Large intestine (tissue), 1 donor: ENCODE measurements around the gene CDK19. TPM values are rescaled to one million over a fixed set of nuclear protein-coding genes. Genes with fewer than 3 reads are reported as not detected.

Source experiments
- polyA plus RNA-seq: library from polyadenylated mRNA; unstranded; fragments of 120-200 nt; gene quantifications from one replicate; pipeline ENCODE4 v1.2.1, GENCODE V29; 2013

CDK19 gene
- polyA plus RNA-seq, 1 donor: 18.3 TPM

Other genes starting within 250 kb of the CDK19 start
- 83.5 TPM for gene AMD1, start 59.3 kb upstream of the CDK19 start, polyA plus RNA-seq
- 57.7 TPM for gene GTF3C6, start 143.2 kb upstream of the CDK19 start, polyA plus RNA-seq
- gene RPF2, start 166.6 kb upstream of the CDK19 start, polyA plus RNA-seq: 28.1 TPM